ENCODE data around the gene DTX3.
A peak's percentile ranks its signal among the peaks of the same experiment; 100 is the strongest.

Gene DTX3

DNA sequence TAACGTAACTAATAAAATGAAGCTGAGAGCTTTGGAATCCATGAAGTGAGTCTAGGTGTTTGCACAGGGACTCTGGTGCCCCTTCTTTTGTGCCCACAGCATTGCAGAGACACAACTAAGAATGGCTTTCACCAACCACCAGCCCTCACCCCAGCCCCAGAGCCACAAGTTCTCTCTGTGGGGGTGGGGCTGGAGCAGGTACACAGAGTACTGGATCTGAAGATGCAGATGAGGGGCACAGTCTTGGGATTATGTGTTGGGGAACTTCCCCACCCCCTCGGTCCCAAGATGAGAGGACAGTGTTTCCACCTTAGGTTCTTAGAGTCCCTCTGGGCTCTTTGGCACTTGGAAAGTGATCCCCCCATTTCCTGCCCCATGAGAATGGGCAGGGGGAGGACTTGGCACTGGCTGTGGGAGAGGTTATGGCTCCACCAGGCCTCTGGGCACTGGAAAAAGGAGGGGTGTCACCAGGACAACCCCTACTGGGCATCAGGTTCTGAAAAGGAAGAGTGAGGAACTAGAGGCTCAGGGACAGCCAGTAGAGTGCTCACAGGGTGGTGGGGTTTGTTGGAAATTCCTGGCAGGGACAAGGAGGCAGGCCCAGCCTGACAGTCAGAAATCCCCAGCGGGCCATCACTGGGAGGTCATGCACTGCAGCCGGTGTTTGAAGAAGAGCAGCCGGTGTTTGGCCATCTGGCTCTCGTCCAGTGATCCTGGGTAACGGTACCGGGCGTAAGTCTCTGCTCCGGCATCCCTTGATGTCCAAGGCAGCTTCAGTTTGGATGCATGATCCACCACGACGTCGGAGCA lies 21.7 kb downstream of the DTX3 start:
- POLR2A ChIA-PET, result no interaction called here

DNA sequence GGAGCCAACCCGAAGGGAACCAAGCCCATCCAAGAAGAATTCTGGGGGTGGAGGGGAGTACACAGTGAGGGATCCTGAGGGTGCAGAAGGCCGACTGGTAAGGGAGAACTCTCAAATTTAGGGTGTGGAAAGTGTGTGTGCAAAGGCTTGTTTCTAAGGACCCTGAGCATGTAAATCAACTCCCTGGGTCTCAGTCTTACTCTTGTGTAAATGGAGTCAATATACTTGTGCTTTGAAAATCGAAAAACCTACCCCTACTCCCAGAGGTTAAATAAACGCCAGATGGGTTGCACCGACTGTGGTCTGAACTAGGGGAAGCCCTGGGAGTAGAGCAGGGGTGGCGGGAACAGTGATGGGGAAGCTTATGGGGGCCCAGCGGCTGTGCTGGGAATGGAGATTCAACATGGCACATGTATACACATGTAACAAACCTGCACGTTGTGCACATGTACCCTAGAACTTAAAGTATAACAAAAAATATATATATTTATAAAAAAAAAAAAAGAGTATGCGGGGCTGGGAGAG lies 22.4 kb downstream of the DTX3 start:
- DNase-seq, result no peak
- peaks cover 0 to 4% (median 0%) of the 10 kb centered on the region in 5 experiments for H3K9me3 ChIP-seq (ENCODE audit: control extremely low read depth in 1 of 5, control insufficient read depth in 4 of 5, insufficient read depth in 2 of 5, low read depth in 1 of 5, low read length in 4 of 5)
- no peak overlapping the region for H3K4me3 ChIP-seq (ENCODE audit: control insufficient read depth in 1 of 7, extremely low read depth in 1 of 7, insufficient read depth in 4 of 7, low read depth in 2 of 7, low read length in 6 of 7)
- ChIA-PET POLR2A (interaction anchor here (1.2 kb wide), 1 partner anchor 30 kb away, joined by 5 read pairs; no protein-coding TSS in a partner anchor), CTCF (interaction anchor here (0.6 to 8.6 kb wide), 6 partner anchors 8 to 67 kb away, joined by 3 to 121 read pairs (median 12); partner anchors contain the start of gene OS9)
- peaks cover 0 to 16% (median 10%) of the 10 kb centered on the region in 4 experiments for H3K4me1 ChIP-seq (ENCODE audit: control extremely low read depth in 1 of 4, control insufficient read depth in 4 of 4, insufficient read depth in 4 of 4, low read length in 3 of 4)
- WGBS (ENCODE audit: insufficient coverage), result 33% methylated on average over 2 of the region's 9 CpGs
- H3K36me3 ChIP-seq (ENCODE audit: control insufficient read depth in 4 of 4, insufficient read depth in 4 of 4, low read length in 3 of 4), result no peaks in the 10 kb centered on the region
- no peak overlapping the region for H3K27ac ChIP-seq (ENCODE audit: insufficient read depth in 1 of 2, low read depth in 1 of 2, low read length in 2 of 2, poor library complexity in 1 of 2, severe bottlenecking in 2 of 2)
- peaks cover 5 to 100% (median 48%) of the 10 kb centered on the region in 5 experiments for H3K27me3 ChIP-seq (replicated peaks in 2 of 5; ENCODE audit: control insufficient read depth in 4 of 5, insufficient read depth in 5 of 5, low read length in 4 of 5)

More for the DNA sequence above, 21.7 kb downstream of the DTX3 start:
- CTCF ChIA-PET, result interaction anchor here (0.8 to 8.6 kb wide), 10 partner anchors 10 to 152 kb away, joined by 3 to 121 read pairs (median 5); partner anchors contain the start of gene OS9
- Histone ChIP-seq H3K27me3 (replicated peaks in 2 of 5; ENCODE audit: control insufficient read depth in 4 of 5, insufficient read depth in 5 of 5, low read length in 4 of 5) (peaks cover 5 to 100% (median 49%) of the 10 kb centered on the region in 5 experiments), H3K27ac (ENCODE audit: insufficient read depth in 1 of 2, low read depth in 1 of 2, low read length in 2 of 2, poor library complexity in 1 of 2, severe bottlenecking in 2 of 2) (no peak overlapping the region), H3K4me3 (ENCODE audit: control insufficient read depth in 1 of 7, extremely low read depth in 1 of 7, insufficient read depth in 4 of 7, low read depth in 2 of 7, low read length in 6 of 7) (no peak overlapping the region), H3K36me3 (ENCODE audit: control insufficient read depth in 4 of 4, insufficient read depth in 4 of 4, low read length in 3 of 4) (no peaks in the 10 kb centered on the region), H3K9me3 (ENCODE audit: control extremely low read depth in 1 of 5, control insufficient read depth in 4 of 5, insufficient read depth in 2 of 5, low read depth in 1 of 5, low read length in 4 of 5) (peaks cover 0 to 4% (median 0%) of the 10 kb centered on the region in 5 experiments), H3K4me1 (ENCODE audit: control extremely low read depth in 1 of 4, control insufficient read depth in 4 of 4, insufficient read depth in 4 of 4, low read length in 3 of 4) (peaks cover 0 to 17% (median 14%) of the 10 kb centered on the region in 4 experiments)
- DNase-seq, result no peak
- WGBS (ENCODE audit: insufficient coverage), result 56% methylated on average over 12 of the region's 13 CpGs

DNA sequence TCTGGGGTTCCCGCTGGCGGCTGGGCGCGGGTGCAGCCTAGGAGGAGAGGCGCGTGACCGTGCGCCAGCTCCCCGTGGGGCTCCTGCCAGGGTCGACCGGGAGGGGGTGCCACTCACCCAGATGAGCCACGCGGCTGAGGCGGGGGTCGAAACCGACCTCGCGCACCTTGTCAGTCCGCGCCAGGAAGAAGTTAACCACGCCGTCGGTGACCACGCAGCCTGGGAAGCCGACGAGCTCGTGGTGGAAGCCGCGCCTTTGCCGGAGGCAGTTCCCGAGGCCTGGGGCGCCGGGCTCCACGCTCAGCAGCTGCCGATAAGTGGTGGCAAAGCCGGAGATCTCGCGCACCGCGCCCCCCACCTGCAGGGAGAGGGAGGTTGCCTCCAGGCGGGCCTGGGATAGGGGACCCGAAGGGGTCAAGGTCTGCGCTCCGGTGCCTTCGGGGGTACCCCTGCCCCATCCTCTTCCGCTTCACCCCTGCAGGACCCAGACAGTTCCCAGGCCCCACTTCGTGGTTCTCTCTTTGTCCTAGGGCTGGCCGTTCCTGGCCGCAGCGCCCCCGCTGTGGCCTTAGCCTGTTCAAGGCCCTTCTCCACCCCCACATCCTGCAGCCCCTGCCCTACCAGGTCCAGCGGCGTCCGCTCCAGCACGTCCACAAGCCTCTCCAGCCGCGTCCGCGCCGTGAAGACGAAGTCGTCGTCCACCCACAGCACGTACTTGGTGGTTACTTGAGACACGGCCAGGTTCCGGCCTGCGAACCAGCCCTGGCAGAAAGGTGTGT lies 23.1 kb downstream of the DTX3 start:
- H3K4me1 ChIP-seq (ENCODE audit: control extremely low read depth in 1 of 4, control insufficient read depth in 4 of 4, insufficient read depth in 4 of 4, low read length in 3 of 4), result peaks cover 0 to 21% (median 16%) of the 10 kb centered on the region in 4 experiments
- peaks cover 5 to 99% (median 47%) of the 10 kb centered on the region in 5 experiments for H3K27me3 ChIP-seq (replicated peaks in 2 of 5; ENCODE audit: control insufficient read depth in 4 of 5, insufficient read depth in 5 of 5, low read length in 4 of 5)
- ChIA-PET CTCF (interaction anchor here (0.6 to 5.6 kb wide), 12 partner anchors 8 to 84 kb away, joined by 3 to 34 read pairs (median 4); partner anchors contain the start of gene OS9), POLR2A (interaction anchor here (1.2 kb wide), 1 partner anchor 29 kb away, joined by 5 read pairs; no protein-coding TSS in a partner anchor)
- no peak overlapping the region for H3K27ac ChIP-seq (ENCODE audit: insufficient read depth in 1 of 2, low read depth in 1 of 2, low read length in 2 of 2, poor library complexity in 1 of 2, severe bottlenecking in 2 of 2)
- under 1% methylated on average over 45 of the region's 67 CpGs for WGBS (ENCODE audit: insufficient coverage)
- peaks cover 0 to 4% (median 0%) of the 10 kb centered on the region in 5 experiments for H3K9me3 ChIP-seq (ENCODE audit: control extremely low read depth in 1 of 5, control insufficient read depth in 4 of 5, insufficient read depth in 2 of 5, low read depth in 1 of 5, low read length in 4 of 5)
- H3K4me3 ChIP-seq (ENCODE audit: control insufficient read depth in 1 of 7, extremely low read depth in 1 of 7, insufficient read depth in 4 of 7, low read depth in 2 of 7, low read length in 6 of 7), result peak overlapping the region in 6 of 7 experiments; percentile 0 to 59 (median 26)
- no peaks in the 10 kb centered on the region for H3K36me3 ChIP-seq (ENCODE audit: control insufficient read depth in 4 of 4, insufficient read depth in 4 of 4, low read length in 3 of 4)
- peak; percentile 32 to 70 (median 56) for DNase-seq

DNA sequence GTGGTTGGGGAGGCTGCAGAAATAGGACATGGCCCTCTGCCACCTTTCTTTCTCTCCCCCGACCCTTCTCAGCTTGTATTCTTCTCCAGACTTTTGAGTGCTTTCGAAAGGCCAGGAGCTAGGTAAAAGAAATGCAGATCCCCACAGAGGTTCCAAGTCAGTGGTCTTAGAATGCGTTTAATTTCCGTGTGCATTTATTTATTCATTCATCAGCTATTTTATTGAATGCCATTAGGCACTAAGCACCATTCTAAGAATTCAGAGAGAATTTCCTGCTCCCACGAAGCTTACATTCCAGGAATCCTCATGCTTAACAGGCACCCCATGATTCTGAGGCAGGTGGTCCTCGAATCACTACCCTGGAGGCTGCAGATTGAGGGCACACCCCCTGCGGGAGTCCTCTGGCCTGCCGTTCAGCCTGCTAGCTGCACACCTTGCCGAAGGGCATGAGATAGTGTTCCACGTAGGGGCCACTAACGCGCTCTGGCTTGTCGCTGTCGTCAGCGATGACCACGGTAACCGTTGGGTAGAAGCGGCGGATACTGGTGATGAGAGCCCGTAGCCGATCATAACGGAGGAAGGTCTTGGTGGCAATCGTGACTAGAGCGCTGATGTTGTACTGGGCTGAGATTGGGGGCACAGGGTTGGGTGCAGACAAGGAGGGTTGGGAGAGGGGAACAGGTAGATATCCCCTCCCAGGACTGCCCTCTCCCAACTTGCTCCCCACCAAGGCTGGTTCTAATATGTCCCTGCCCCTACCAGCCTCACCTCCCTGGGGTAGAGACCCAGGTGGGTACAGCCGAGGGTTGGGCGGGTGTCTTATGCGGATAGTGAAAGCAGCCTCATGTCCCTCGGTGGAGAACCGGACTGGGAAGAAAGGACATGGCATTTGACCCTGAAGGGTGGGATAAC lies 23.9 kb downstream of the DTX3 start:
- DNase-seq, result no peak
- Histone ChIP-seq H3K27ac (ENCODE audit: insufficient read depth in 1 of 2, low read depth in 1 of 2, low read length in 2 of 2, poor library complexity in 1 of 2, severe bottlenecking in 2 of 2) (no peak overlapping the region), H3K4me3 (ENCODE audit: control insufficient read depth in 1 of 7, extremely low read depth in 1 of 7, insufficient read depth in 4 of 7, low read depth in 2 of 7, low read length in 6 of 7) (peak overlapping the region in 2 of 7 experiments; percentile 44 to 59), H3K36me3 (ENCODE audit: control insufficient read depth in 4 of 4, insufficient read depth in 4 of 4, low read length in 3 of 4) (no peaks in the 10 kb centered on the region), H3K4me1 (ENCODE audit: control extremely low read depth in 1 of 4, control insufficient read depth in 4 of 4, insufficient read depth in 4 of 4, low read length in 3 of 4) (peaks cover 0 to 30% (median 24%) of the 10 kb centered on the region in 4 experiments), H3K9me3 (ENCODE audit: control extremely low read depth in 1 of 5, control insufficient read depth in 4 of 5, insufficient read depth in 2 of 5, low read depth in 1 of 5, low read length in 4 of 5) (peaks cover 0 to 4% (median 0%) of the 10 kb centered on the region in 5 experiments), H3K27me3 (replicated peaks in 2 of 5; ENCODE audit: control insufficient read depth in 4 of 5, insufficient read depth in 5 of 5, low read length in 4 of 5) (peaks cover 5 to 97% (median 46%) of the 10 kb centered on the region in 5 experiments)
- ChIA-PET CTCF (interaction anchor here (0.7 to 5.6 kb wide), 10 partner anchors 9 to 85 kb away, joined by 3 to 34 read pairs (median 4); partner anchors contain the start of gene OS9), POLR2A (no interaction called here)
- WGBS (ENCODE audit: insufficient coverage), result 48% methylated on average over 18 of the region's 29 CpGs

DNA sequence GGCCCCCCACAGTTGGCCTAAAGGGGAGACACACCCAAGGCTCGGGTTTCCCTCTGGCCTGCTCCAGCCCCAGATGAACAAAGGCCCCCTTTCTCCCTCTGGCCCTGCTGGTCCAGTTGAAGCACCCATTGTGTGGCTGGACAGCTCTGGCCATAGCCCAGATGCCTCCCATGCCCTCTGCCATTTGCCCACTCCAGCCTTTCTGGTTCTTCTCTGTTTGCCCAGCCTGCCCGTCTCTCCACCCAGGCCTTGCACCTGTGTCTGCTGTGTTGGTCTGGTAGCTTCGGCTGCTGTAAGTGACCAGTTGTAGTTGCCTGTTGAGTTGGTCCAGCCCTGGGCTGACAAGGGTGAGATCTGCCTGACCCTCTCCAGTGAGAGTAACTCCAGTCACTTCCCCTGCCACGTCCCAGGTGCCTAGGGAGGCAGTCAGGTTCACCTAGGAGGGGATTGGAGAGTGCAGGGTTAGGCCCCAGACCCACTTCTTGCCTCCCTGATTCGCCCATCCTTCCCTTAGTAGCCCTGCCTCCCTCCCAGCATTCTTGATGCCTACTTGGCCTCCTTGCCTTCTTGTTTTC lies 25.4 kb downstream of the DTX3 start:
- peaks cover 0 to 31% (median 24%) of the 10 kb centered on the region in 4 experiments for H3K4me1 ChIP-seq (ENCODE audit: control extremely low read depth in 1 of 4, control insufficient read depth in 4 of 4, insufficient read depth in 4 of 4, low read length in 3 of 4)
- H3K27ac ChIP-seq (ENCODE audit: insufficient read depth in 1 of 2, low read depth in 1 of 2, low read length in 2 of 2, poor library complexity in 1 of 2, severe bottlenecking in 2 of 2), result no peak overlapping the region
- peaks cover 5 to 89% (median 46%) of the 10 kb centered on the region in 5 experiments for H3K27me3 ChIP-seq (replicated peaks in 2 of 5; ENCODE audit: control insufficient read depth in 4 of 5, insufficient read depth in 5 of 5, low read length in 4 of 5)
- 93% methylated on average over 4 of the region's 5 CpGs for WGBS (ENCODE audit: insufficient coverage)
- ChIA-PET CTCF (interaction anchor here (0.9 to 5.6 kb wide), 4 partner anchors 15 to 49 kb away, joined by 3 to 34 read pairs (median 10); no protein-coding TSS in a partner anchor), POLR2A (no interaction called here)
- DNase-seq, result no peak
- H3K9me3 ChIP-seq (ENCODE audit: control extremely low read depth in 1 of 5, control insufficient read depth in 4 of 5, insufficient read depth in 2 of 5, low read depth in 1 of 5, low read length in 4 of 5), result peaks cover 0 to 4% (median 0%) of the 10 kb centered on the region in 5 experiments
- no peak overlapping the region for H3K4me3 ChIP-seq (ENCODE audit: control insufficient read depth in 1 of 7, extremely low read depth in 1 of 7, insufficient read depth in 4 of 7, low read depth in 2 of 7, low read length in 6 of 7)
- H3K36me3 ChIP-seq (ENCODE audit: control insufficient read depth in 4 of 4, insufficient read depth in 4 of 4, low read length in 3 of 4), result no peaks in the 10 kb centered on the region
